Body of pancreas (tissue), 4 donors: ENCODE measurements around the gene C17orf113.

Experiments used
- CTCF ChIP-seq, 7 experiments: fragments of 450-650 bp in 4 of 7; fragments of 200-600 bp in 3 of 7; sonication (generic) in 3 of 7; IDR thresholded peaks; one replicate each; pipeline ENCODE4 v1.5.1; 2016 to 2019; ENCODE audit warnings: antibody characterized with exemption in 7 of 7
- POLR2A ChIP-seq, 3 donors: fragments of 450-650 bp; IDR thresholded peaks; one replicate each; pipeline ENCODE4 v1.6.1; 2016; ENCODE audit warnings: antibody characterized with exemption in 3 of 3, mild to moderate bottlenecking in 2 of 3

GRCh38 chr17:42001729-42002128, 48.7 kb downstream of the C17orf113 start:
- no peak for TF ChIP-seq CTCF (IDR thresholded peaks at IDR 0.05)
- no peak for TF ChIP-seq POLR2A (IDR thresholded peaks at IDR 0.05)
